IgD-negative memory B cell (primary cell): Measurements from ENCODE around the gene NAA20. TPM values are rescaled to one million over a fixed set of nuclear protein-coding genes. Genes with fewer than 3 reads are reported as not detected.
A peak's percentile ranks its signal among the peaks of the same experiment; 100 is the strongest.

ENCODE experiments used
- H3K27ac Mint-ChIP-seq, 3 donors: one replicate each; pipeline ENCODE4 v1.8.0; 2020 to 2022; ENCODE audit warnings: mild to moderate bottlenecking in 3 of 3, mixed read lengths in 3 of 3, moderate library complexity in 1 of 3
- H3K27me3 Mint-ChIP-seq: one replicate; pipeline ENCODE4 v1.8.0; 2021; ENCODE audit warnings: mixed read lengths
- H3K36me3 Mint-ChIP-seq: one replicate; pipeline ENCODE4 v1.8.0; 2020; ENCODE audit warnings: mild to moderate bottlenecking, mixed read lengths
- H3K4me1 Mint-ChIP-seq, 3 donors: one replicate each; pipeline ENCODE4 v1.8.0; 2020 to 2022; ENCODE audit warnings: mixed read lengths in 3 of 3, mild to moderate bottlenecking in 1 of 3
- H3K4me3 Mint-ChIP-seq, 4 donors: one replicate each; pipeline ENCODE4 v1.8.0; 2020 to 2022; ENCODE audit warnings: mild to moderate bottlenecking in 4 of 4, mixed read lengths in 4 of 4, moderate library complexity in 3 of 4
- H3K9me3 Mint-ChIP-seq, 3 donors: one replicate each; pipeline ENCODE4 v1.8.0; 2020 to 2021; ENCODE audit warnings: mixed read lengths in 3 of 3, mild to moderate bottlenecking in 1 of 3
- polyA plus RNA-seq: library from polyadenylated mRNA; unstranded; fragments of 300-500 nt; fragmentation: Illumina TruSeq; gene quantifications from one replicate; pipeline ENCODE4 v1.2.3, GENCODE V29; 2021

The NAA20 gene
- polyA plus RNA-seq, 1 donor from 2014 or later: 51.6 TPM

- Mint-ChIP-seq H3K9me3 (no peaks in the 10 kb centered on the region), H3K36me3 (peaks cover 2% of the 10 kb centered on the region), H3K4me1 (peaks cover 33 to 35% (median 33%) of the 10 kb centered on the region in 3 donors), H3K27ac (peak overlapping the region in 2 of 3 donors; percentile 63 to 82), H3K27me3 (no peaks in the 10 kb centered on the region), H3K4me3 (peak overlapping the region in 1 of 4 donors; percentile 66)
Observed at GRCh38 chr20:20021835-20022234, 4.7 kb downstream of the NAA20 start.

GRCh38 chr20:20022498-20022897, 5.3 kb downstream of the NAA20 start:
- Mint-ChIP-seq H3K9me3 (no peaks in the 10 kb centered on the region), H3K4me1 (peaks cover 29 to 31% (median 31%) of the 10 kb centered on the region in 3 donors), H3K4me3 (no peak overlapping the region), H3K27ac (no peak overlapping the region), H3K36me3 (peaks cover 2% of the 10 kb centered on the region), H3K27me3 (no peaks in the 10 kb centered on the region)

GRCh38 chr20:20023395-20023794, 6.2 kb downstream of the NAA20 start:
- Mint-ChIP-seq H3K27me3 (no peaks in the 10 kb centered on the region), H3K4me3 (no peak overlapping the region), H3K9me3 (no peaks in the 10 kb centered on the region), H3K36me3 (peaks cover 2% of the 10 kb centered on the region), H3K4me1 (peaks cover 22 to 26% (median 24%) of the 10 kb centered on the region in 3 donors), H3K27ac (peak overlapping the region in 1 of 3 donors; percentile 64)

- Mint-ChIP-seq H3K36me3 (peaks cover 3% of the 10 kb centered on the region), H3K9me3 (no peaks in the 10 kb centered on the region), H3K27me3 (no peaks in the 10 kb centered on the region), H3K27ac (no peak overlapping the region), H3K4me3 (no peak overlapping the region), H3K4me1 (peaks cover 12 to 16% (median 15%) of the 10 kb centered on the region in 3 donors)
Observed at GRCh38 chr20:20024942-20025341, 7.8 kb downstream of the NAA20 start.

- Mint-ChIP-seq H3K4me1 (peaks cover 4 to 12% (median 6%) of the 10 kb centered on the region in 3 donors), H3K27me3 (no peaks in the 10 kb centered on the region), H3K9me3 (no peaks in the 10 kb centered on the region), H3K36me3 (peaks cover 5% of the 10 kb centered on the region), H3K27ac (no peak overlapping the region), H3K4me3 (no peak overlapping the region)
Observed at GRCh38 chr20:20027284-20027683, 10.1 kb downstream of the NAA20 start.

- Mint-ChIP-seq H3K4me3 (no peak overlapping the region), H3K27me3 (no peaks in the 10 kb centered on the region), H3K4me1 (peaks cover 0 to 5% (median 0%) of the 10 kb centered on the region in 3 donors), H3K27ac (peak overlapping the region in 1 of 3 donors; percentile 18), H3K36me3 (peaks cover 3% of the 10 kb centered on the region), H3K9me3 (no peaks in the 10 kb centered on the region)
Observed at GRCh38 chr20:20031790-20032189, 14.6 kb downstream of the NAA20 start.

GRCh38 chr20:20034486-20034885, 17.3 kb downstream of the NAA20 start:
- Mint-ChIP-seq H3K27me3 (no peaks in the 10 kb centered on the region), H3K4me3 (no peak overlapping the region), H3K36me3 (peaks cover 2% of the 10 kb centered on the region), H3K4me1 (no peaks in the 10 kb centered on the region), H3K27ac (no peak overlapping the region), H3K9me3 (no peaks in the 10 kb centered on the region)

GRCh38 chr20:20036756-20037155, 19.6 kb downstream of the NAA20 start:
- no peaks in the 10 kb centered on the region for H3K4me1 Mint-ChIP-seq
- H3K27ac Mint-ChIP-seq: no peak overlapping the region
- no peaks in the 10 kb centered on the region for H3K27me3 Mint-ChIP-seq
- H3K4me3 Mint-ChIP-seq: no peak overlapping the region
- peaks cover 2% of the 10 kb centered on the region for H3K36me3 Mint-ChIP-seq
- H3K9me3 Mint-ChIP-seq: no peaks in the 10 kb centered on the region

GRCh38 chr20:20037960-20038359, 20.8 kb downstream of the NAA20 start:
- no peaks in the 10 kb centered on the region for H3K4me1 Mint-ChIP-seq
- no peak overlapping the region for H3K27ac Mint-ChIP-seq
- peaks cover 2% of the 10 kb centered on the region for H3K36me3 Mint-ChIP-seq
- H3K4me3 Mint-ChIP-seq: no peak overlapping the region
- H3K9me3 Mint-ChIP-seq: no peaks in the 10 kb centered on the region
- H3K27me3 Mint-ChIP-seq: no peaks in the 10 kb centered on the region

- H3K36me3 Mint-ChIP-seq: peaks cover 2% of the 10 kb centered on the region
- no peaks in the 10 kb centered on the region for H3K9me3 Mint-ChIP-seq
- no peaks in the 10 kb centered on the region for H3K27me3 Mint-ChIP-seq
- H3K27ac Mint-ChIP-seq: no peak overlapping the region
- no peaks in the 10 kb centered on the region for H3K4me1 Mint-ChIP-seq
- no peak overlapping the region for H3K4me3 Mint-ChIP-seq
Observed at GRCh38 chr20:20038586-20038985, 21.4 kb downstream of the NAA20 start.

- no peaks in the 10 kb centered on the region for H3K9me3 Mint-ChIP-seq
- no peak overlapping the region for H3K4me3 Mint-ChIP-seq
- H3K27me3 Mint-ChIP-seq: no peaks in the 10 kb centered on the region
- H3K27ac Mint-ChIP-seq: no peak overlapping the region
- H3K36me3 Mint-ChIP-seq: peaks cover 2% of the 10 kb centered on the region
- H3K4me1 Mint-ChIP-seq: no peaks in the 10 kb centered on the region
Observed at GRCh38 chr20:20039752-20040387, 22.7 kb downstream of the NAA20 start.

- H3K4me3 Mint-ChIP-seq: peak overlapping the region; percentile 93 to 100 (median 100)
- H3K27me3 Mint-ChIP-seq: peaks cover 6% of the 10 kb centered on the region
- no peaks in the 10 kb centered on the region for H3K9me3 Mint-ChIP-seq
- H3K4me1 Mint-ChIP-seq: peaks cover 7 to 16% (median 15%) of the 10 kb centered on the region in 3 donors
- H3K27ac Mint-ChIP-seq: peak overlapping the region; percentile 87 to 99 (median 99)
- H3K36me3 Mint-ChIP-seq: peaks cover 4% of the 10 kb centered on the region
Observed at GRCh38 chr20:20051767-20052073, 34.6 kb downstream of the NAA20 start.

- no peaks in the 10 kb centered on the region for H3K9me3 Mint-ChIP-seq
- H3K4me3 Mint-ChIP-seq: peak within 1 kb of the TSS; percentile 93 to 100 (median 100)
- peak within 1 kb of the TSS; percentile 87 to 99 (median 99) for H3K27ac Mint-ChIP-seq
- peaks cover 7 to 16% (median 15%) of the 10 kb centered on the region in 3 donors for H3K4me1 Mint-ChIP-seq
- H3K27me3 Mint-ChIP-seq: peaks cover 6% of the 10 kb centered on the region
- peaks cover 4% of the 10 kb centered on the region for H3K36me3 Mint-ChIP-seq
Observed at GRCh38 chr20:20052074-20052970, 35.2 kb downstream of the NAA20 start, which contains the start of the genes CFAP61 and CRNKL1. Gene CFAP61, plus strand, starts transcription at chr20:20052532. Its CDS starts 4,122 bp downstream, at chr20:20056654. Gene CRNKL1, minus strand, starts transcription at chr20:20052466. Its CDS starts 124 bp downstream, at chr20:20052342.

GRCh38 chr20:20060234-20060998, 43.3 kb downstream of the NAA20 start:
- Mint-ChIP-seq H3K27me3 (peaks cover 15% of the 10 kb centered on the region), H3K27ac (no peak overlapping the region), H3K36me3 (no peaks in the 10 kb centered on the region), H3K9me3 (no peaks in the 10 kb centered on the region), H3K4me1 (peaks cover 0 to 4% (median 0%) of the 10 kb centered on the region in 3 donors), H3K4me3 (no peak overlapping the region)
